HEK293 (cell line): ENCODE results near the gene ROBO1.

ENCODE experiments used
- CTCF ChIA-PET: fragments of 350-600 bp; formaldehyde crosslinking; extraction: SDS; loops from one replicate; lab custom pipeline; 2021; ENCODE audit warnings: antibody characterized with exemption; lab: Yijun Ruan, JAX
- POLR2A ChIA-PET: fragments of 300-600 bp; formaldehyde crosslinking; extraction: SDS; loops from one replicate; lab custom pipeline; 2020; ENCODE audit warnings: antibody characterized with exemption, inconsistent platforms; lab: Yijun Ruan, JAX
- H3K27ac ChIP-seq: fragments of 200-500 bp; sonication (Bioruptor generic); 2 replicates; pipeline ENCODE4 v1.5.1; 2014; ENCODE audit warnings: low read depth, low read length, control low read depth, inconsistent platforms; ENCODE audit errors: extremely low read depth
- H3K36me3 ChIP-seq, 2 experiments: fragments of 200-500 bp in 1 of 2; sonication (Bioruptor generic) in 1 of 2; 1 replicate in 1 of 2; 2 replicates in 1 of 2; pipeline ENCODE4 v1.5.1; 2014 to 2017; ENCODE audit warnings: inconsistent platforms in 2 of 2, low read length in 2 of 2; ENCODE audit not compliant: control insufficient read depth in 2 of 2, insufficient read depth in 1 of 2
- H3K4me1 ChIP-seq: fragments of 200-500 bp; sonication (Bioruptor generic); 2 replicates; pipeline ENCODE4 v1.5.1; 2014; ENCODE audit warnings: mild to moderate bottlenecking, low read length, inconsistent platforms; ENCODE audit not compliant: control insufficient read depth, insufficient read depth
- H3K4me3 ChIP-seq: 2 replicates; pipeline ENCODE4 v1.5.1; 2011; ENCODE audit warnings: low read depth, mild to moderate bottlenecking, control low read depth, low read length, moderate library complexity
- H3K9me3 ChIP-seq: fragments of 200-500 bp; sonication (Bioruptor generic); 2 replicates; pipeline ENCODE4 v1.5.1; 2014; ENCODE audit warnings: low read depth, low read length, inconsistent platforms; ENCODE audit not compliant: control insufficient read depth, insufficient read depth
- BCL11B ChIP-seq: fragments of 450-650 bp; formaldehyde crosslinking; IDR thresholded peaks from 2 replicates; pipeline ENCODE4 v1.5.1; 2016; ENCODE audit warnings: low read depth, missing biosample characterization, missing genetic modification characterization
- FEZF1 ChIP-seq: fragments of 450-650 bp; formaldehyde crosslinking; IDR thresholded peaks from 2 replicates; pipeline ENCODE4 v1.5.1; 2016; ENCODE audit warnings: missing biosample characterization, missing genetic modification characterization
- OSR2 ChIP-seq: fragments of 450-650 bp; formaldehyde crosslinking; IDR thresholded peaks from 2 replicates; pipeline ENCODE4 v1.5.1; 2016; ENCODE audit warnings: missing biosample characterization, missing genetic modification characterization
- SP3 ChIP-seq: fragments of 450-650 bp; formaldehyde crosslinking; IDR thresholded peaks from 2 replicates; pipeline ENCODE4 v1.5.1; 2016; ENCODE audit warnings: missing biosample characterization, missing genetic modification characterization
- WT1 ChIP-seq: fragments of 450-650 bp; formaldehyde crosslinking; IDR thresholded peaks from 2 replicates; pipeline ENCODE4 v1.5.1; 2016; ENCODE audit warnings: missing biosample characterization, missing genetic modification characterization
- YY2 ChIP-seq: fragments of 450-650 bp; formaldehyde crosslinking; IDR thresholded peaks from 2 replicates; pipeline ENCODE4 v1.5.1; 2016; ENCODE audit warnings: missing biosample characterization, missing genetic modification characterization
- ZBTB44 ChIP-seq: fragments of 450-650 bp; IDR thresholded peaks from 2 replicates; pipeline ENCODE4 v1.5.1; 2018; ENCODE audit warnings: missing biosample characterization, mild to moderate bottlenecking, missing genetic modification characterization
- ZBTB48 ChIP-seq: fragments of 450-650 bp; formaldehyde crosslinking; IDR thresholded peaks from 2 replicates; pipeline ENCODE4 v1.5.1; 2016; ENCODE audit warnings: missing biosample characterization, missing genetic modification characterization
- ZBTB49 ChIP-seq: fragments of 450-650 bp; formaldehyde crosslinking; IDR thresholded peaks from 2 replicates; pipeline ENCODE4 v1.5.1; 2016; ENCODE audit warnings: missing biosample characterization, missing genetic modification characterization, low read depth
- ZFHX2 ChIP-seq: fragments of 450-650 bp; formaldehyde crosslinking; conservative IDR thresholded peaks from 2 replicates; pipeline ENCODE4 v1.5.1; 2016; ENCODE audit warnings: missing biosample characterization, missing genetic modification characterization
- ZNF121 ChIP-seq: fragments of 450-650 bp; formaldehyde crosslinking; IDR thresholded peaks from 2 replicates; pipeline ENCODE4 v1.5.1; 2016; ENCODE audit warnings: missing biosample characterization, missing genetic modification characterization
- ZNF16 ChIP-seq: fragments of 450-650 bp; formaldehyde crosslinking; IDR thresholded peaks from 2 replicates; pipeline ENCODE4 v1.5.1; 2016; ENCODE audit warnings: low read depth, missing biosample characterization, missing genetic modification characterization
- ZNF202 ChIP-seq: fragments of 450-650 bp; formaldehyde crosslinking; IDR thresholded peaks from 2 replicates; pipeline ENCODE4 v1.5.1; 2016; ENCODE audit warnings: missing biosample characterization, missing genetic modification characterization, borderline replicate concordance
- ZNF223 ChIP-seq: fragments of 450-650 bp; formaldehyde crosslinking; IDR thresholded peaks from 2 replicates; pipeline ENCODE4 v1.5.1; 2016; ENCODE audit warnings: missing biosample characterization, missing genetic modification characterization
- ZNF274 ChIP-seq, 2 experiments: fragments of 200-500 bp in 1 of 2; fragments of 450-650 bp in 1 of 2; sonication (Bioruptor generic) in 1 of 2; formaldehyde crosslinking in 1 of 2; IDR thresholded peaks; 2 replicates each; pipeline versions ENCODE4 v1.5.1 to v1.6.1; 2014 to 2016; ENCODE audit warnings: borderline replicate concordance in 1 of 2, inconsistent platforms in 1 of 2, low read length in 1 of 2, missing biosample characterization in 1 of 2, missing genetic modification characterization in 1 of 2
- ZNF302 ChIP-seq: fragments of 450-650 bp; formaldehyde crosslinking; IDR thresholded peaks from 2 replicates; pipeline ENCODE4 v1.5.1; 2016; ENCODE audit warnings: missing biosample characterization, missing genetic modification characterization, low read depth
- ZNF366 ChIP-seq: fragments of 450-650 bp; formaldehyde crosslinking; conservative IDR thresholded peaks from 2 replicates; pipeline ENCODE4 v1.5.1; 2016; ENCODE audit warnings: missing biosample characterization, missing genetic modification characterization
- ZNF37A ChIP-seq: fragments of 450-650 bp; IDR thresholded peaks from 2 replicates; pipeline ENCODE4 v1.5.1; 2018; ENCODE audit warnings: missing biosample characterization, missing genetic modification characterization
- ZNF394 ChIP-seq: fragments of 450-650 bp; formaldehyde crosslinking; IDR thresholded peaks from 2 replicates; pipeline ENCODE4 v1.5.1; 2016; ENCODE audit warnings: missing biosample characterization, missing genetic modification characterization, mild to moderate bottlenecking, moderate library complexity, borderline replicate concordance
- ZNF544 ChIP-seq: fragments of 450-650 bp; formaldehyde crosslinking; IDR thresholded peaks from 2 replicates; pipeline ENCODE4 v1.5.0; 2017; ENCODE audit warnings: missing biosample characterization, missing genetic modification characterization
- ZNF560 ChIP-seq: fragments of 450-650 bp; formaldehyde crosslinking; IDR thresholded peaks from 2 replicates; pipeline ENCODE4 v1.5.1; 2017; ENCODE audit warnings: missing biosample characterization, missing genetic modification characterization, borderline replicate concordance
- ZNF561 ChIP-seq: fragments of 450-650 bp; IDR thresholded peaks from 2 replicates; pipeline ENCODE4 v1.5.1; 2018; ENCODE audit warnings: missing biosample characterization, missing genetic modification characterization, borderline replicate concordance
- ZNF580 ChIP-seq: fragments of 450-650 bp; formaldehyde crosslinking; IDR thresholded peaks from 2 replicates; pipeline ENCODE4 v1.5.1; 2016; ENCODE audit warnings: missing biosample characterization, missing genetic modification characterization
- ZNF596 ChIP-seq: fragments of 450-650 bp; IDR thresholded peaks from 2 replicates; pipeline ENCODE4 v1.5.0; 2018; ENCODE audit warnings: missing biosample characterization, mild to moderate bottlenecking, missing genetic modification characterization, moderate library complexity
- ZNF626 ChIP-seq: fragments of 450-650 bp; sonication (Bioruptor Pico); formaldehyde crosslinking; IDR thresholded peaks from 2 replicates; pipeline ENCODE4 v1.5.1; 2018; ENCODE audit warnings: missing biosample characterization, missing genetic modification characterization, inconsistent platforms
- ZSCAN16 ChIP-seq: fragments of 450-650 bp; formaldehyde crosslinking; IDR thresholded peaks from 2 replicates; pipeline ENCODE4 v1.5.1; 2016; ENCODE audit warnings: missing biosample characterization, missing genetic modification characterization
- ZSCAN5A ChIP-seq: fragments of 450-650 bp; formaldehyde crosslinking; IDR thresholded peaks from 2 replicates; pipeline ENCODE4 v1.5.1; 2016; ENCODE audit warnings: missing biosample characterization, missing genetic modification characterization

ROBO1 gene

GRCh38 chr3:78809966-78810365 lies 957.8 kb downstream of the ROBO1 start:
- POLR2A ChIA-PET = interaction anchor here (0.7 kb wide), 1 partner anchor 14 kb away, joined by 5 read pairs; no protein-coding TSS in a partner anchor
- H3K27ac ChIP-seq = no peak overlapping the region
- H3K36me3 ChIP-seq = no peaks in the 10 kb centered on the region
- H3K4me1 ChIP-seq = peaks cover 3% of the 10 kb centered on the region; the same call in 1 of the 2 replicates
- H3K4me3 ChIP-seq = no peak overlapping the region
- no peaks in the 10 kb centered on the region for H3K9me3 ChIP-seq
- CTCF ChIA-PET = interaction anchor here (1.0 kb wide), 1 partner anchor 12 kb away, joined by 3 read pairs; no protein-coding TSS in a partner anchor
- no peak for TF ChIP-seq ZNF366
- no peak for TF ChIP-seq ZNF626 (tag by site-specific recombination)
- no peak for TF ChIP-seq ZNF544
- no peak for TF ChIP-seq OSR2 (tag by site-specific recombination)
- no peak for TF ChIP-seq ZNF580 (tag by site-specific recombination)
- TF ChIP-seq ZNF121 = no peak
- no peak for TF ChIP-seq ZNF596 (tag by site-specific recombination)
- TF ChIP-seq FEZF1 (tag by site-specific recombination) = no peak
- no peak for TF ChIP-seq ZNF16 (tag by site-specific recombination)
- TF ChIP-seq ZNF202 = no peak
- no peak for TF ChIP-seq ZNF223 (tag by site-specific recombination)
- no peak for TF ChIP-seq ZNF561 (tag by site-specific recombination)

GRCh38 chr3:78804251-78805037 lies 963.4 kb downstream of the ROBO1 start:
- ChIA-PET CTCF (no interaction called here), POLR2A (no interaction called here)
- H3K27ac ChIP-seq = no peak overlapping the region
- TF ChIP-seq ZSCAN16 (tag by site-specific recombination) (no peak), ZBTB49 (tag by site-specific recombination) (no peak), BCL11B (tag by site-specific recombination) (no peak), ZNF560 (tag by site-specific recombination) (no peak), ZNF394 (tag by site-specific recombination) (no peak), ZBTB44 (tag by site-specific recombination) (no peak), YY2 (tag by site-specific recombination) (no peak), ZFHX2 (no peak), ZBTB48 (tag by site-specific recombination) (no peak), ZNF274 (IDR thresholded peaks at IDR 0.05; ENCODE audit: low read length) (no peak), ZNF274 (tag by site-specific recombination; IDR thresholded peaks at IDR 0.05; ENCODE audit: borderline replicate concordance) (no peak), ZSCAN5A (tag by site-specific recombination) (no peak), ZNF302 (tag by site-specific recombination) (no peak), WT1 (tag by site-specific recombination) (no peak), ZNF37A (tag by site-specific recombination) (no peak), SP3 (no peak)

More at GRCh38 chr3:78804251-78805037, 963.4 kb downstream of the ROBO1 start:
- H3K36me3 ChIP-seq = no peaks in the 10 kb centered on the region
- H3K4me1 ChIP-seq = no peaks in the 10 kb centered on the region; the same call in 1 of the 2 replicates
- H3K9me3 ChIP-seq = no peaks in the 10 kb centered on the region
- H3K4me3 ChIP-seq = no peak overlapping the region
